H1 (cell line): Measurements from ENCODE around the gene SMIM35. TPM values are rescaled to one million over a fixed set of nuclear protein-coding genes. Genes with fewer than 3 reads are reported as not detected.

Source experiments
- CTCF ChIA-PET: fragments of 300-600 bp; sonication (Branson Sonifier 250); formaldehyde crosslinking; loops from one replicate; lab custom pipeline; 2021; ENCODE audit not compliant: partially characterized antibody; lab: Charles Lee
- POLR2A ChIA-PET: fragments of 300-600 bp; sonication (Branson Sonifier 250); formaldehyde crosslinking; loops from one replicate; lab custom pipeline; 2021; ENCODE audit warnings: inconsistent platforms; ENCODE audit not compliant: partially characterized antibody; lab: Charles Lee
- DNase-seq, 2 experiments: peaks; one replicate each; pipeline versions ENCODE4 v3.0.0 to v3.0.0-alpha.2; 2010 to 2022; ENCODE audit warnings: low spot score in 2 of 2, low read depth in 1 of 2, mixed read lengths in 1 of 2
- FAIRE-seq: peaks from 2 replicates; lab custom pipeline; 2011; peaks lifted over from hg19 to GRCh38; lab: Jason Lieb, UNC
- H2AFZ ChIP-seq: 2 replicates; pipeline ENCODE4 v1.8.1; 2012; ENCODE audit warnings: low read length, inconsistent platforms
- H2AK5ac ChIP-seq: 2 replicates; pipeline ENCODE4 v1.6.1; 2013; ENCODE audit warnings: low read depth, low read length
- H2BK120ac ChIP-seq: replicated peaks from 2 replicates; pipeline ENCODE3; 2013; ENCODE audit warnings: low read depth, low read length, inconsistent platforms
- H2BK12ac ChIP-seq: 2 replicates; pipeline ENCODE4 v1.6.1; 2013; ENCODE audit warnings: low read depth, low read length
- H2BK15ac ChIP-seq: 2 replicates; pipeline ENCODE4 v1.6.1; 2013; ENCODE audit warnings: low read length
- H2BK20ac ChIP-seq: 2 replicates; pipeline ENCODE4 v1.6.1; 2013; ENCODE audit warnings: low read length
- H2BK5ac ChIP-seq: 2 replicates; pipeline ENCODE4 v1.6.1; 2013; ENCODE audit warnings: low read depth, low read length
- H3K14ac ChIP-seq: 2 replicates; pipeline ENCODE4 v1.6.1; 2013; ENCODE audit warnings: inconsistent platforms; ENCODE audit not compliant: insufficient read length
- H3K18ac ChIP-seq: 2 replicates; pipeline ENCODE4 v1.6.1; 2013; ENCODE audit warnings: low read length; ENCODE audit errors: extremely low read depth
- H3K23ac ChIP-seq: 2 replicates; pipeline ENCODE4 v1.6.1; 2013; ENCODE audit warnings: inconsistent platforms; ENCODE audit not compliant: insufficient read length
- H3K23me2 ChIP-seq: 2 replicates; pipeline ENCODE4 v1.6.1; 2013; ENCODE audit warnings: low read depth, low read length
- H3K27ac ChIP-seq: 2 replicates; pipeline ENCODE4 v1.6.1; 2011; ENCODE audit warnings: low read depth, low read length, inconsistent platforms
- H3K27me3 ChIP-seq, 4 experiments: replicated peaks in 1 of 4; 1 replicate in 1 of 4; 2 replicates in 3 of 4; pipeline versions ENCODE4 v1.6.1 to v1.8.1; 2011 to 2013; ENCODE audit warnings: low read length in 3 of 4, mild to moderate bottlenecking in 3 of 4, inconsistent platforms in 2 of 4, mixed read lengths in 2 of 4, moderate library complexity in 1 of 4; ENCODE audit not compliant: control insufficient read depth in 3 of 4, insufficient read depth in 3 of 4; ENCODE audit errors: extremely low read depth in 1 of 4
- H3K36me3 ChIP-seq, 4 experiments: 2 replicates each; pipeline versions ENCODE4 v1.6.1 to v1.8.1; 2011 to 2013; ENCODE audit warnings: mild to moderate bottlenecking in 4 of 4, low read length in 3 of 4, moderate library complexity in 2 of 4, control low read depth in 1 of 4, inconsistent platforms in 1 of 4; ENCODE audit not compliant: insufficient read depth in 4 of 4, control insufficient read depth in 2 of 4
- H3K4ac ChIP-seq: replicated peaks from 2 replicates; pipeline ENCODE3; 2013; ENCODE audit warnings: low read length, low read depth, mixed read lengths, inconsistent platforms; ENCODE audit not compliant: insufficient read length
- H3K4me1 ChIP-seq, 4 experiments: replicated peaks in 1 of 4; 1 replicate in 1 of 4; 2 replicates in 3 of 4; pipeline versions ENCODE4 v1.6.1 to v1.8.1; 2011 to 2013; ENCODE audit warnings: low read length in 3 of 4, inconsistent platforms in 2 of 4, mixed read lengths in 1 of 4; ENCODE audit not compliant: insufficient read depth in 4 of 4, control insufficient read depth in 3 of 4
- H3K4me2 ChIP-seq, 2 experiments: 2 replicates each; pipeline versions ENCODE4 v1.6.1 to v1.8.1; 2011 to 2013; ENCODE audit warnings: low read depth in 2 of 2, low read length in 2 of 2, control low read depth in 1 of 2, inconsistent platforms in 1 of 2, mild to moderate bottlenecking in 1 of 2; ENCODE audit not compliant: insufficient read depth in 1 of 2
- H3K4me3 ChIP-seq, 4 experiments: fragments of 200-600, 300-600 bp in 1 of 4; sonication (generic), shearing (Covaris generic), sonication (Bioruptor Twin) in 1 of 4; 2 replicates each; pipeline versions ENCODE4 v1.5.1 to v1.8.1; 2011 to 2016; ENCODE audit warnings: low read length in 4 of 4, low read depth in 3 of 4, control low read depth in 2 of 4, inconsistent platforms in 2 of 4, mild to moderate bottlenecking in 2 of 4, mixed read lengths in 1 of 4, moderate library complexity in 1 of 4; ENCODE audit not compliant: insufficient read depth in 2 of 4; ENCODE audit errors: extremely low read depth in 1 of 4
- H3K56ac ChIP-seq: replicated peaks from 2 replicates; pipeline ENCODE3; 2013; ENCODE audit warnings: low read depth, mild to moderate bottlenecking, mixed read lengths, low read length, inconsistent platforms; ENCODE audit not compliant: insufficient read length
- H3K79me1 ChIP-seq: 2 replicates; pipeline ENCODE4 v1.6.1; 2013; ENCODE audit warnings: low read depth, low read length, control low read depth
- H3K79me2 ChIP-seq, 2 experiments: 2 replicates each; pipeline versions ENCODE4 v1.6.1 to v1.8.1; 2012 to 2013; ENCODE audit warnings: low read length in 2 of 2, mild to moderate bottlenecking in 2 of 2, inconsistent platforms in 1 of 2; ENCODE audit not compliant: insufficient read depth in 2 of 2, control insufficient read depth in 1 of 2
- H3K9ac ChIP-seq, 4 experiments: replicated peaks in 1 of 4; 1 replicate in 1 of 4; 2 replicates in 3 of 4; pipeline versions ENCODE4 v1.6.1 to v1.8.1; 2011 to 2013; ENCODE audit warnings: low read depth in 3 of 4, low read length in 3 of 4, control low read depth in 2 of 4, mild to moderate bottlenecking in 2 of 4, moderate library complexity in 2 of 4, inconsistent platforms in 1 of 4; ENCODE audit errors: extremely low read depth in 1 of 4
- H3K9me3 ChIP-seq, 2 experiments: 2 replicates each; pipeline versions ENCODE4 v1.6.1 to v1.8.1; 2012 to 2013; ENCODE audit warnings: mild to moderate bottlenecking in 2 of 2, moderate library complexity in 2 of 2, control low read depth in 1 of 2, inconsistent platforms in 1 of 2, low read depth in 1 of 2, low read length in 1 of 2, mixed read lengths in 1 of 2; ENCODE audit not compliant: insufficient read depth in 2 of 2
- H4K20me1 ChIP-seq, 2 experiments: replicated peaks in 1 of 2; 2 replicates each; pipeline versions ENCODE3 to v1.8.1; 2011 to 2013; ENCODE audit warnings: inconsistent platforms in 2 of 2, low read length in 2 of 2, mild to moderate bottlenecking in 1 of 2; ENCODE audit not compliant: insufficient read depth in 2 of 2, control insufficient read depth in 1 of 2
- H4K5ac ChIP-seq: 2 replicates; pipeline ENCODE4 v1.6.1; 2013; ENCODE audit warnings: low read length, low read depth, mixed read lengths, inconsistent platforms; ENCODE audit not compliant: insufficient read length
- H4K8ac ChIP-seq: 2 replicates; pipeline ENCODE4 v1.8.0; 2013; ENCODE audit warnings: mild to moderate bottlenecking, moderate library complexity, low read length, inconsistent platforms; ENCODE audit not compliant: insufficient read depth; ENCODE audit errors: extremely low read depth
- H4K91ac ChIP-seq: replicated peaks from 2 replicates; pipeline ENCODE3; 2013; ENCODE audit warnings: low read length, mixed read lengths, inconsistent platforms; ENCODE audit not compliant: insufficient read length
- BCL11A ChIP-seq, 2 experiments: IDR thresholded peaks; one replicate each; pipeline ENCODE4 v1.6.1; 2011; ENCODE audit warnings: low read depth in 2 of 2, low read length in 2 of 2, mild to moderate bottlenecking in 2 of 2
- CEBPB ChIP-seq: IDR thresholded peaks from 2 replicates; pipeline ENCODE4 v1.6.1; 2012; ENCODE audit warnings: low read depth, low read length
- GABPA ChIP-seq: IDR thresholded peaks from 2 replicates; pipeline ENCODE4 v1.6.1; 2011; ENCODE audit warnings: mild to moderate bottlenecking, low read length, moderate library complexity, borderline replicate concordance; ENCODE audit not compliant: insufficient read depth
- GTF2F1 ChIP-seq: IDR thresholded peaks from 2 replicates; pipeline ENCODE4 v1.6.1; 2012; ENCODE audit warnings: low read depth, low read length, improper control_type of control experiment, borderline replicate concordance
- KDM1A ChIP-seq: fragments of 200-600, 300-600 bp; sonication (generic); IDR thresholded peaks from 2 replicates; pipeline ENCODE4 v1.7.1; 2016; ENCODE audit warnings: mild to moderate bottlenecking, low read length, borderline replicate concordance
- KDM5A ChIP-seq: fragments of 200-600 bp; IDR thresholded peaks from 2 replicates; pipeline ENCODE4 v1.7.1; 2012; ENCODE audit warnings: mild to moderate bottlenecking, low read length, inconsistent platforms, mixed read lengths
- POLR2AphosphoS5 ChIP-seq: IDR thresholded peaks from 2 replicates; pipeline ENCODE4 v1.6.1; 2011; ENCODE audit warnings: low read depth, low read length
- RFX5 ChIP-seq: IDR thresholded peaks from 2 replicates; pipeline ENCODE4 v1.6.1; 2011; ENCODE audit warnings: low read depth, low read length, improper control_type of control experiment, borderline replicate concordance
- SIN3A ChIP-seq, 2 experiments: IDR thresholded peaks in 1 of 2; conservative IDR thresholded peaks in 1 of 2; 2 replicates each; pipeline ENCODE4 v1.6.1; 2011 to 2012; ENCODE audit warnings: low read length in 2 of 2, improper control_type of control experiment in 1 of 2, low read depth in 1 of 2, mild to moderate bottlenecking in 1 of 2
- WGBS, 2 experiments: shearing (Covaris generic) in 1 of 2; methylation state at CpG; one replicate each; pipeline versions ENCODE4 v1.1.6 to v1.1.7; 2013 to 2015; ENCODE audit warnings: low lambda C conversion rate in 2 of 2, mixed read lengths in 2 of 2, inconsistent platforms in 1 of 2, low coverage in 1 of 2, missing lambda C conversion rate in 1 of 2; ENCODE audit not compliant: insufficient replicate concordance in 2 of 2, insufficient coverage in 1 of 2, insufficient read length in 1 of 2; ENCODE audit errors: extremely low coverage in 1 of 2, missing lambda C conversion rate in 1 of 2; 5-methylcytosine and 5-hydroxymethylcytosine counted together
- polyA plus RNA-seq, 7 experiments: library from polyadenylated mRNA; depleted of rRNA in 3 of 7; stranded (reverse) in 5 of 7; unstranded in 2 of 7; fragments of >200 nt in 5 of 7; fragments of 200-250 nt in 2 of 7; gene quantifications; 1 replicate in 5 of 7; 2 replicates in 1 of 7; 4 replicates in 1 of 7; pipeline versions ENCODE4 v1.2.1 to v1.2.3, GENCODE V29; 2011 to 2013; ENCODE audit warnings: missing spikeins in 2 of 7, mixed read lengths in 2 of 7
- total RNA-seq: library from RNA; stranded (reverse); fragmentation: NEBNext Ultra II Directional; extraction: Animal tissue kit (Norgen Biotek cat#: 25700); gene quantifications from 2 replicates; pipeline ENCODE4 v1.2.1, GENCODE V29; 2021

Gene SMIM35
- total and polyA plus RNA-seq, 2 of the 8 experiments (the other 6 are each of a cell fraction or from before 2014, with no cell fraction given): not detected

- H2AK5ac ChIP-seq: no peak overlapping the region
- H2BK120ac ChIP-seq: no peak overlapping the region
Measured at GRCh38 chr11:118111744-118112035, 24.9 kb upstream of the SMIM35 start.

More at GRCh38 chr11:118111744-118112035, 24.9 kb upstream of the SMIM35 start:
- Histone ChIP-seq H3K27ac (no peak overlapping the region), H3K14ac (no peak overlapping the region), H3K4ac (no peak overlapping the region), H2BK20ac (no peak overlapping the region), H3K18ac (no peak overlapping the region), H2BK12ac (no peak overlapping the region), H3K56ac (no peak overlapping the region), H4K8ac (no peak overlapping the region), H2BK15ac (no peak overlapping the region), H3K9ac (no peak overlapping the region), H3K79me2 (no peaks in the 10 kb centered on the region), H2AFZ (no peak overlapping the region), H3K9me3 (no peaks in the 10 kb centered on the region), H3K79me1 (no peaks in the 10 kb centered on the region), H3K4me2 (no peak overlapping the region), H4K20me1 (no peaks in the 10 kb centered on the region), H3K23me2 (no peaks in the 10 kb centered on the region; the same call in 1 of the 2 replicates), H3K4me1 (peaks cover 0 to 3% (median under 1%) of the 10 kb centered on the region in 4 experiments; a peak in 4 of 7 replicates), H3K36me3 (no peaks in the 10 kb centered on the region), H3K4me3 (no peak overlapping the region), H4K5ac (no peak overlapping the region), H3K23ac (no peak overlapping the region), H3K27me3 (no peaks in the 10 kb centered on the region; a peak in 1 of 7 replicates), H2BK5ac (no peak overlapping the region), H4K91ac (no peak overlapping the region)
- no peak for FAIRE-seq
- no peak for DNase-seq
- POLR2A ChIA-PET: interaction anchor here (0.6 to 1.7 kb wide), 2 partner anchors 18 to 82 kb away, joined by 3 read pairs; no protein-coding TSS in a partner anchor
- 91% methylated on average over 4 of the region's 6 CpGs; no CpG with 5 or more reads in 1 of the 2 experiments for WGBS, 2 experiments
- no peak for TF ChIP-seq GABPA
- no peak for TF ChIP-seq BCL11A (IDR thresholded peaks at IDR 0.05; ENCODE audit: low read depth in 2 of 2, low read length in 2 of 2)
- TF ChIP-seq KDM5A: no peak
- no peak for TF ChIP-seq CEBPB
- no peak for TF ChIP-seq GTF2F1
- no peak for TF ChIP-seq POLR2AphosphoS5
- no peak for TF ChIP-seq RFX5
- no peak for TF ChIP-seq SIN3A (conservative IDR thresholded peaks at IDR 0.05 in 1 of 2, IDR thresholded peaks at IDR 0.05 in 1 of 2; ENCODE audit: low read depth in 1 of 2, low read length in 2 of 2)
- no peak for TF ChIP-seq KDM1A
- CTCF ChIA-PET: no interaction called here
